ENCODE results near the gene EPB41L4A.

Gene EPB41L4A

DNA sequence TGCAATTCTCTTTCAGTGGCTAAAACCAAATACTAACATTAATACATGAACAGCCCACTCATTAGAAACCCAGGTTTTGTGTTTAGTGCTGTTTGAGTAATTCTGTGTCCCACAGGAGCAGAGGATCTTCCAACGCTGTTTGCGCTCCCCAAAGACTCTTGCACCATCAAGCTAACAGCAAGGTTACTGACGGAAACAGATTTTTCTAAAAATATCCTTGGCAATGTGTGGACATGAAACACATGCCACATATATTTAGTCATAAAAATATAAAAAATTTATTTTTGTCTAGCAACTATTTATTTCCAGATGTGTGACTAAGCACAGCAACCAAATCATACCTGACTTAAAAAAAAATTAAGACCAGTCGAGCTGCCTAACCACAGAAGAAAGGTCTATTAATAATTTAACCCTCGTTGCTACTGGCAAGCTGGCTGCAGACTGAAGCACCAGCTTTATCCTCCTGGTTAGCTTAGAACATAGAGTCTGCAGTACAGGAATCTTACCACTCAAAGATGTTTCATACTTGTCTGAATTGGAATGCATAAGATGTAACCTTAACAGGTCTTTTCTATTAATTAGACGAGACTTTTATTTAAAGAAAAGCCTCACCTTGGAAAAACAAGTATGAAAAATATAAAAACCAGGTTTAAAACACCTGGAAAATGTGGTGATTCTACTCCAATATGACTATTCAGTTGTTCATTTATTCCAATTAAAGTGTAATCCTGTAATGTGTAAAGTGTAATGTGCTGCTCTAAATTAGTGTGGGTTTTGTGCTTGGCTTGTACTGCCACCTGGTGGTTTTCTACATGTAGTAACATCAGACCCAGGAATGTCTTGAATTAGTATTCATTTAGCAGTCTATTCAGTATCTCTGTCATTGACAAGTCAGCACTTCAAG, 272.5 kb downstream of the EPB41L4A start:
- TF ChIP-seq GATA2 (IDR thresholded peaks at IDR 0.05; ENCODE audit: low read depth, low read length), result no peak
- TF ChIP-seq GATA3 (IDR thresholded peaks at IDR 0.05; ENCODE audit: low read depth, low read length), result no peak

- TF ChIP-seq GATA3 (IDR thresholded peaks at IDR 0.05; ENCODE audit: low read depth, low read length) (no peak), GATA2 (IDR thresholded peaks at IDR 0.05; ENCODE audit: low read depth, low read length) (no peak; the same call in 1 of the 2 replicates)
These were observed 275.4 kb downstream of the EPB41L4A start for GRCh38 chr5:112143690-112144089.

DNA sequence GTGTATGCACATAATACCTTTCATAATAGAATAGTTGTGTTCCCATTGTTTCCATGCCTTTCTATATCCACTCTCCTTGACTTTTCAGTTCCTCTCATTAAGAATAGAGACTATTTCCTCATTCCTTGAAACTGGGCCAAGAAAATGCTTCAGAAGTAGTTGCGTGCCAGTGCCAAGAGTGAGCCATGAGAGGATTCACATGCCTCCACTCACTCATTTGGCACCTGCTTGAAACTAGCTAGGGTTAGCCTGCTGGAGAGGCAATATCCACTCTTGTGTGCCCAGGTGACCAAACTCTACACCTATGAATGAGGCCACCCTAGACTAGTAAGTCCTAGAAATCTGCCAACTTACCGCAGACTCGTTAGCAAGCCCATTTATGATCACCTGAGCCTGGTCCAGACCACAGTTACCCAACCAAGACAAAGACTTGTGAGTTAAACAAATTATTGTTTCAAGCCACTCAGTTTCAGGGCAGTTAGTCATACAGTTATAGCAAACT, 276.3 kb downstream of the EPB41L4A start:
- TF ChIP-seq GATA3 (IDR thresholded peaks at IDR 0.05; ENCODE audit: low read depth, low read length) (no peak), GATA2 (IDR thresholded peaks at IDR 0.05; ENCODE audit: low read depth, low read length) (no peak)

DNA sequence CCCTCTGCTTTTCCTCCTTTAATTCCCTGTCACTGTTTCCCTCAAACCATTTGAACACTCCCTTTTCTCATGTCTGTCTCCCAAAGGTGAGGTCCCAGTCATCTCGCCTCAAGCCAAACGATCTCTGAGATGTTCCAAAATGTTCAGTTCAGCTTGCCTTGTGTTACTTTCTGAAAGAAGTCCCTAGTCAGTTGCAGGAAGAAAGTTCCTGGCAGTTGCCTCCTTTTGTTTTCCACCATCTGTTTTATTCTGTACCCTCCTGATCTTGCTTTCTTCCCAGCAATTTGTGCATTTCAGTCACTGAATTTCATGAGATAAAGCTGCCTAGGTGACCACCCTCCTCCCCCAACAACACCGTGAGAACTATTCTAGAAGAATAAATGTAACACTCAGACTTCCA, 277.5 kb downstream of the EPB41L4A start:
- TF ChIP-seq GATA2 (IDR thresholded peaks at IDR 0.05; ENCODE audit: low read depth, low read length), result no peak

GRCh38 chr5:112138526-112138925, 280.6 kb downstream of the EPB41L4A start:
- no peak for TF ChIP-seq GATA3 (IDR thresholded peaks at IDR 0.05; ENCODE audit: low read depth, low read length)
- TF ChIP-seq GATA2 (IDR thresholded peaks at IDR 0.05; ENCODE audit: low read depth, low read length), result no peak

DNA sequence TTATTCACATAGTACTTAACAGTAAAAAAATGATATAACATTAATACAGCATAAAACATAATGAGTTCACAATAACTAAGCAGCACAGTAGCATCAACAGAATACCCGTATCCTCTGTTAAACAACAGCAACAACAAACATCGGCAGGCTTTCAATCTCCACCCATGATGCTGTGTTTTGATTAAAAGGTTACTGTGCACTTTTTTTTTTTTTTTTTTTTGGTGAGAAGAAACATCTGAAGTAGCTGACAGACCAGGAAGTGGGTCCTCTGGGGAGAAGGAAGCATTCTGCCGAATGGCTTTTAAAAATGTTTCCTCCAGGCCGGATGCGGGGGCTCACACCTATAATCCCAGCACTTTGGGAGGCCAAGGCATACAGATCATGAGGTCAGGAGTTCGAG, 282.3 kb downstream of the EPB41L4A start:
- TF ChIP-seq GATA3 (IDR thresholded peaks at IDR 0.05; ENCODE audit: low read depth, low read length) (no peak), GATA2 (IDR thresholded peaks at IDR 0.05; ENCODE audit: low read depth, low read length) (no peak)

- TF ChIP-seq GATA2 (IDR thresholded peaks at IDR 0.05; ENCODE audit: low read depth, low read length) (no peak), GATA3 (IDR thresholded peaks at IDR 0.05; ENCODE audit: low read depth, low read length) (no peak)
These were observed 291.2 kb downstream of the EPB41L4A start for GRCh38 chr5:112127861-112128260.

DNA sequence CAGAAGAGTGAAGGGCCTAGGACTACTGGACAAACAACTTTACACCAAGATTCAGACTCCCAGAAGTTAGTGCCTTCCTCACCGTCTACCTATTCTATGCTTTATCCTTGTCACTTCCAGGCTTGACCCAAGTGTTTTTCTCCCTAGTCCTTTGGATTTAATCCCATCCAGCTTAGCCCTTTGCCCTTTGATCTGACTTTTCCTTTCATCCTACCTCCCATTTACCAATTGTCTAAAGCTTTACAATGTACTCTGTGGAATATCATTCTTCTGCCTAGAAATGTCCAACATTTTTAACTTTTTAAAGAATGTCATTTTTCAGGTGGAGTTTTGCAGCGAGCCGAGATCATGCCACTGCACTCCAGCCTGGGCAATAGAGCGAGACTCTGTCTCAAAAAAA, 292.1 kb downstream of the EPB41L4A start:
- TF ChIP-seq GATA2 (IDR thresholded peaks at IDR 0.05; ENCODE audit: low read depth, low read length) (no peak), GATA3 (IDR thresholded peaks at IDR 0.05; ENCODE audit: low read depth, low read length) (no peak)

DNA sequence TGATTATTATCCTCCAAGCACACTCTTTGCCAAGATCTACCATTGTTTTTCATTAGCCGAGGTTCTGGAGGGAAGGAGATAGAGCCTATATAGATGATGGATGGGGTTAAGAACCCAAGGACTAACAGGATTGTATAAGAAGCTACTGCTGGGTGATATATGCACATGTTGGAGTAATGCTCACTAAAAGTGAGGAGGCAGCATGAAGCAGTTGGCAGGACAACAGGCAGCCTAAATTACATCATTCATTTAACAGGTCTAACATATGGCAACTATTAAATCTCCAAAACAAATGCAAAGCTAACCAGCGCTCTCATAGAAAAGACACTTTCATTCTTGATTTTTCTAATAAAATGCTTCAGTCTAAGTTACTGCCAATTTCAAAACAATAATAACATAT, 293.2 kb downstream of the EPB41L4A start:
- TF ChIP-seq GATA3 (IDR thresholded peaks at IDR 0.05; ENCODE audit: low read depth, low read length) (no peak), GATA2 (IDR thresholded peaks at IDR 0.05; ENCODE audit: low read depth, low read length) (no peak)

DNA sequence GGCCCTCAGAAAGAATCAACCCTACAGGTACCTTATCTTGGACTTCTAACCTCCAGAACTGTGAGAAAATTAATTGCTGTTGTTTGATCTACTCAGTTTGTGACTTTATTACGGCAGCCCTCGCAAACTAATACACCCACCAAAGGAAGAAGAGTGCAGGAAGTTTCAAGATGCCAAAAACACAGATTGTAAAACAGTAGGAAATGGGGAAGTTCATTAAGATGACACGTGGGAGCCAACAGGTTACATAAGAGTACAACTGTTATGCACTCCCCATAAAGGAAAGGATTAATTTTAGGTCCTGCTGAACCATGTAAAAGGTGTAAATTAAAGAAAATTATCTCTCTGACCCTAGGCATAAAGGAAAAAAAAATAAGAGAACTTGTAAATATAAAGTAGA, 294.3 kb downstream of the EPB41L4A start:
- TF ChIP-seq GATA3 (IDR thresholded peaks at IDR 0.05; ENCODE audit: low read depth, low read length) (no peak), GATA2 (IDR thresholded peaks at IDR 0.05; ENCODE audit: low read depth, low read length) (no peak)

GRCh38 chr5:112123086-112123485, 296.0 kb downstream of the EPB41L4A start:
- TF ChIP-seq GATA2 (IDR thresholded peaks at IDR 0.05; ENCODE audit: low read depth, low read length), result no peak
- TF ChIP-seq GATA3 (IDR thresholded peaks at IDR 0.05; ENCODE audit: low read depth, low read length), result no peak

DNA sequence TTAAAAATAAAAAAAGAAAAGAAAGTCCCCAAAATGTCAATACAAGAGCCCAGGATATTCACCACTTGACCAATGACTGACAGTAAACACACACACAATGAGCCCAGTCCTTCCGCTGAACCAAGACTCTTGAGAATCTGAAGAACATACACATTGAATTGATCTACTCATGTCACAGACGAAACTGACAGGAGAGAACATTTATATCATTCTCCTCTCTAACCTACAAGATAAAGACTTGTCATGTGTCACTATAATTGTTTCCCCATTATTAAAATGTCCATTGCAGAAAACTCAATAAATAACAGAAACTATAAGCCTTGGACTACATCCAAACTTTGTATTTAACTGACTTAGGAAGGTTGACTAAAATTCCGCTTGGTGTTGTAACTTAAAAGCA, 296.7 kb downstream of the EPB41L4A start:
- TF ChIP-seq GATA2 (IDR thresholded peaks at IDR 0.05; ENCODE audit: low read depth, low read length), result no peak
- TF ChIP-seq GATA3 (IDR thresholded peaks at IDR 0.05; ENCODE audit: low read depth, low read length), result no peak

DNA sequence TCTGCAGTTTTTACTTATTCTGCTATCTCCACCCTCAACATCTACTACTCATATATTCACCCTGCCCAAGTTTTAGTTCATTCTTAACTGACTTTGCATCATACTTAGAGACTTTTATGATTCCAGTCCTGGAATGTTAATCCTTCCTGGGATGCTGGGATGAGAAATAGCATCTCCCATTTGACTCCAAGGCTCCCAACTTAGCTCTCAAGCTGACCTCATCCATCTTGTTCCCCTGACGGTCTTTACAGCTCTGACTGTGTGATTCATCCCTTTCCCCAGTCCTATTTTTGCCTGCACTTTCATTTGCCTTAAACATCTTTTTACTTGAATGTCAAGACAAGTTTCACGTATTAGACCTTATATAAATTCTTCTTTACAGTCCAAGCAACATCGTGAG, 297.8 kb downstream of the EPB41L4A start:
- TF ChIP-seq GATA2 (IDR thresholded peaks at IDR 0.05; ENCODE audit: low read depth, low read length), result no peak
- no peak for TF ChIP-seq GATA3 (IDR thresholded peaks at IDR 0.05; ENCODE audit: low read depth, low read length)

- TF ChIP-seq GATA3 (IDR thresholded peaks at IDR 0.05; ENCODE audit: low read depth, low read length) (no peak), GATA2 (IDR thresholded peaks at IDR 0.05; ENCODE audit: low read depth, low read length) (no peak)
These were observed 299.1 kb downstream of the EPB41L4A start for GRCh38 chr5:112119969-112120368.

DNA sequence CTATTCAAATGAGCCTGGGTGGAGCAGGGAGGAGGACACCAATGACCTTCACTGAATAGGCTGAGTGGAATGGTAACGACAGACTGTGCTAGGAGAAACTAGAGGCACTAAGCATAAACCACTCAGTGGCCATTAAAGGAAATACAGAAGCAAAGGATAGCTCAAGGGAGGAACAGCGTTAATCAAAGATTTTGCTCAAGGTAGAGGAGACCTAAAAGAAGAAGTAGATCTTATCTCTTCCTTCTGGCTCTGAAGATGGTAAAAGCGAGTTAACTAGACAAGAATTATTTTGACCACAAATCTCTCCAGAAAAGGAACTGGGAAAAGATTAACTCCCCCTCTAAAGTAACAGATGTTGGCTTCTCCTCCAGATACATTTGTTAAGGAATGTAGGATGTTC, 299.6 kb downstream of the EPB41L4A start:
- no peak for TF ChIP-seq GATA3 (IDR thresholded peaks at IDR 0.05; ENCODE audit: low read depth, low read length)
- TF ChIP-seq GATA2 (IDR thresholded peaks at IDR 0.05; ENCODE audit: low read depth, low read length), result no peak

Measured in SH-SY5Y (cell line).